HG02885 (cell line): ENCODE results near the gene RHOA.
"Not testable (repeated sequence)": the region's sequence is repeated elsewhere in the genome, so short reads cannot be mapped to it uniquely, and the experiment has no call there.

Experiments used
- ATAC-seq: cut with Tn5 transposase; IDR thresholded peaks from one replicate; pipeline ENCODE4 v1.9.1; 2021; ENCODE audit warnings: mild to moderate bottlenecking; ENCODE audit not compliant: unreplicated experiment, poor library complexity

Gene RHOA

GRCh38 chr3:49412632-49413337 lies 1.0 kb upstream of the RHOA start:
- no peak for ATAC-seq

- peak; percentile 39 for ATAC-seq
Measured at GRCh38 chr3:49411535-49411967, 225 bp downstream of the RHOA start.

- no peak for ATAC-seq
Measured at GRCh38 chr3:49410846-49411534, 786 bp downstream of the RHOA start.

GRCh38 chr3:49410066-49410845 lies 1.5 kb downstream of the RHOA start:
- ATAC-seq, result no peak

GRCh38 chr3:49406571-49407565 lies 4.9 kb downstream of the RHOA start:
- ATAC-seq, result no peak

GRCh38 chr3:49405570-49405969 lies 6.2 kb downstream of the RHOA start:
- ATAC-seq, result not testable (repeated sequence)

GRCh38 chr3:49403891-49404290 lies 7.9 kb downstream of the RHOA start:
- no peak for ATAC-seq

GRCh38 chr3:49401766-49402165 lies 10.0 kb downstream of the RHOA start:
- ATAC-seq, result no peak

GRCh38 chr3:49399461-49399860 lies 12.3 kb downstream of the RHOA start:
- ATAC-seq, result no peak

- no peak for ATAC-seq
Measured at GRCh38 chr3:49397470-49397869, 14.3 kb downstream of the RHOA start.

GRCh38 chr3:49391310-49391709 lies 20.5 kb downstream of the RHOA start:
- ATAC-seq, result not testable (repeated sequence)

- ATAC-seq, result no peak
Measured at GRCh38 chr3:49389297-49389696, 22.5 kb downstream of the RHOA start.

GRCh38 chr3:49388289-49388820 lies 23.4 kb downstream of the RHOA start:
- no peak for ATAC-seq

- ATAC-seq, result no peak
Measured at GRCh38 chr3:49387721-49388120, 24.1 kb downstream of the RHOA start.

GRCh38 chr3:49386056-49386756 lies 25.6 kb downstream of the RHOA start:
- ATAC-seq, result no peak

GRCh38 chr3:49385617-49386016 lies 26.2 kb downstream of the RHOA start:
- no peak for ATAC-seq

- ATAC-seq, result no peak
Measured at GRCh38 chr3:49383387-49383786, 28.4 kb downstream of the RHOA start.

GRCh38 chr3:49378249-49378895 lies 33.4 kb downstream of the RHOA start:
- no peak for ATAC-seq

GRCh38 chr3:49377483-49377882 lies 34.3 kb downstream of the RHOA start:
- no peak for ATAC-seq
